HEK293T (cell line): ENCODE results near the gene LMX1B.

Experiments
- CTCF ChIA-PET: fragments of 350-600 bp; formaldehyde crosslinking; extraction: SDS; loops from one replicate; lab custom pipeline; 2021; ENCODE audit warnings: antibody characterized with exemption, inconsistent platforms; lab: Yijun Ruan, JAX
- POLR2A ChIA-PET: fragments of 350-600 bp; formaldehyde crosslinking; extraction: SDS; loops from one replicate; lab custom pipeline; 2020; ENCODE audit warnings: antibody characterized with exemption, inconsistent platforms; lab: Yijun Ruan, JAX
- DNase-seq: peaks from one replicate; pipeline ENCODE4 v3.0.0; 2012; ENCODE audit warnings: mixed read lengths; ENCODE audit errors: extremely low spot score
- ARNT ChIP-seq: fragments of 450-650 bp; IDR thresholded peaks from 2 replicates; pipeline ENCODE4 v1.6.1; 2017; ENCODE audit warnings: mild to moderate bottlenecking
- BHLHE40 ChIP-seq: fragments of 450-650 bp; IDR thresholded peaks from 2 replicates; pipeline ENCODE4 v1.6.1; 2016; ENCODE audit warnings: mild to moderate bottlenecking, moderate library complexity, borderline replicate concordance
- CTBP1 ChIP-seq: fragments of 450-650 bp; IDR thresholded peaks from 2 replicates; pipeline ENCODE4 v1.6.1; 2016; ENCODE audit warnings: borderline replicate concordance
- ELF4 ChIP-seq: fragments of 450-650 bp; IDR thresholded peaks from 2 replicates; pipeline ENCODE4 v1.6.1; 2017; ENCODE audit warnings: antibody characterized with exemption
- FOXA1 ChIP-seq: fragments of 450-650 bp; IDR thresholded peaks from 2 replicates; pipeline ENCODE4 v1.6.1; 2016; ENCODE audit warnings: mild to moderate bottlenecking
- FOXK2 ChIP-seq: fragments of 450-650 bp; IDR thresholded peaks from 2 replicates; pipeline ENCODE4 v1.6.1; 2016; ENCODE audit warnings: mild to moderate bottlenecking
- FOXM1 ChIP-seq: fragments of 450-650 bp; IDR thresholded peaks from 2 replicates; pipeline ENCODE4 v1.6.1; 2017; ENCODE audit warnings: mild to moderate bottlenecking, borderline replicate concordance
- HDGF ChIP-seq: fragments of 450-650 bp; IDR thresholded peaks from 2 replicates; pipeline ENCODE4 v1.6.1; 2017; ENCODE audit warnings: antibody characterized with exemption, borderline replicate concordance
- L3MBTL2 ChIP-seq: fragments of 450-650 bp; conservative IDR thresholded peaks from 2 replicates; pipeline ENCODE4 v1.6.1; 2016; ENCODE audit warnings: mild to moderate bottlenecking
- LEF1 ChIP-seq: fragments of 450-650 bp; IDR thresholded peaks from 2 replicates; pipeline ENCODE4 v1.6.1; 2017; ENCODE audit warnings: mild to moderate bottlenecking, borderline replicate concordance
- NFRKB ChIP-seq: fragments of 450-650 bp; IDR thresholded peaks from 2 replicates; pipeline ENCODE4 v1.6.1; 2016; ENCODE audit warnings: mild to moderate bottlenecking, moderate library complexity
- SP1 ChIP-seq: fragments of 450-650 bp; IDR thresholded peaks from 2 replicates; pipeline ENCODE4 v1.6.1; 2017
- SUZ12 ChIP-seq: fragments of 450-650 bp; IDR thresholded peaks from 2 replicates; pipeline ENCODE4 v1.6.1; 2016; ENCODE audit warnings: mild to moderate bottlenecking
- TARDBP ChIP-seq: fragments of 450-650 bp; IDR thresholded peaks from 2 replicates; pipeline ENCODE4 v1.6.1; 2016
- ZNF384 ChIP-seq: fragments of 450-650 bp; IDR thresholded peaks from 2 replicates; pipeline ENCODE4 v1.6.1; 2016
- TF ChIP-seq, protein P1 (sequence below): fragments of 450-650 bp; IDR thresholded peaks from 2 replicates; pipeline ENCODE4 v1.6.1; 2016

LMX1B gene

DNA sequence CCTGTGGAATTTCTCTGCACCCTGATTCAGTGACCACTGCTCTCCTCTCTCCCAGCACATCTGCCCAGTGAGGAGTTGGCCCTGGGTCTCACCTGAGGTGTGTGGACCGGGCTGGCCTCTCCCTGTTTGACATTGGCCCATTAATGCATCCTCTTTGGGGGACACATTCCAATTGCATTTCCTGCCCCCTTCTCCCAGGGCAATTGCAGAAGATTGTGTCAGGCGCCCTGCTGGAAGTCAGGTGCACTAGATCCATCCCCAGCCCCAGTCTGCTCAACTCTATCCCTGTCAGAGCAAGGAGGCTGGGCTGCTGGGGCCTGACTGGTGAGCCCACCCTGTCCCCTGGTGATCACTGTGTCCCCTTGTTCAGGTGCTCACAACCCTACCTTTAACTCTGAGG is 84.5 kb downstream of the LMX1B start:
- TF ChIP-seq CTBP1 (no peak), TARDBP (no peak), NFRKB (no peak), L3MBTL2 (no peak), SP1 (no peak), FOXM1 (no peak), FOXA1 (no peak), FOXK2 (no peak), ARNT (no peak), HDGF (no peak), LEF1 (no peak), ELF4 (no peak)
- TF ChIP-seq, protein P1, sequence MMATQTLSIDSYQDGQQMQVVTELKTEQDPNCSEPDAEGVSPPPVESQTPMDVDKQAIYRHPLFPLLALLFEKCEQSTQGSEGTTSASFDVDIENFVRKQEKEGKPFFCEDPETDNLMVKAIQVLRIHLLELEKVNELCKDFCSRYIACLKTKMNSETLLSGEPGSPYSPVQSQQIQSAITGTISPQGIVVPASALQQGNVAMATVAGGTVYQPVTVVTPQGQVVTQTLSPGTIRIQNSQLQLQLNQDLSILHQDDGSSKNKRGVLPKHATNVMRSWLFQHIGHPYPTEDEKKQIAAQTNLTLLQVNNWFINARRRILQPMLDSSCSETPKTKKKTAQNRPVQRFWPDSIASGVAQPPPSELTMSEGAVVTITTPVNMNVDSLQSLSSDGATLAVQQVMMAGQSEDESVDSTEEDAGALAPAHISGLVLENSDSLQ, result no peak
- ChIA-PET POLR2A (no interaction called here), CTCF (no interaction called here)
- no peak for DNase-seq

DNA sequence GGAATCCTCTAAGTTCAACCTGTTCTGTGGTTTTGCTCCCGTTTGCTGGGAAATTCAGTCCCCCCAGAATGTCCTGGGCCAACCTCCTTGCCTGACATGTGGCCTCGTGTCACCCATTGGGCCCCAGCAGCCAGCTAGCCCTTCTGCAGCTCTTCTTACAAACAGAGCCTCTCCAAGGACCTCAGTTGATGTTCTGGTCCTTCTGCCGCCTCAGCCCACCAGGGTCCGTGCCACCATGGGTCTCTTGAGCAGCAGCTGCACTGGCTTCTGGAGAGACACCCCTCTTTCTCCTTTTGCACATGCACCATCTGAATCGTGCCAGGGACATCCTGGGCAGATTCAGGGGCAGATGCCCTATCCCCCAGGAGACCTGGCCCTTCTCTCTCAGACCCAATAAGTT is 85.0 kb downstream of the LMX1B start:
- DNase-seq, result no peak
- ChIA-PET CTCF (interaction anchor here (1.7 kb wide), 1 partner anchor 8 kb away, joined by 5 read pairs; no protein-coding TSS in a partner anchor), POLR2A (no interaction called here)
- TF ChIP-seq SUZ12 (no peak), CTBP1 (no peak), L3MBTL2 (no peak), ZNF384 (no peak), LEF1 (no peak)
- TF ChIP-seq, protein P1, result no peak

DNA sequence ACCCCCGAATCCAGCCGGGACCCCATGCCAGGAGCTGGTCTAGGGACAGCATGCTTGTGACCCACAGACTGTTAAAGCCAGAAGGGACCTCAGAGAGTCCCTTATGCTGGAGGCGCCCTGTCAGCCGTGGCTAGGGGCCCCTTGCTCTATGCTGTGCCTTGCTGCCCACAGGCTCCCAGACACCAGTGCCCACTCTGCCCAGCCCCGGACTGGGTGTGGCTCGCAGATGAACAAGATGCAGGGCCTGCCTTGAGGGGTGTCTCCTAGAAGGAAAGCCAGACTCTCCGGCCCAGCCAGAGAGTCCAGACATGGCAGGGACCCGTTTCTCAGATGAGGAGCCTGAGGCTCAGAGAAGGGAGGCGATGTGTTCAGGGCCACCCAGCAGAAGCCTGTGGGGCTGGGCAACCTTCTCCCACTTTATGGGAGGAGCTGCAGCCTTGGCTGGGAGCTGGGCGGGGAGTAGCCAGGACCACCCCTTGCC is 85.7 kb downstream of the LMX1B start:
- POLR2A ChIA-PET, result no interaction called here
- CTCF ChIA-PET, result interaction anchor here (1.7 kb wide), 1 partner anchor 9 kb away, joined by 5 read pairs; no protein-coding TSS in a partner anchor
- TF ChIP-seq NFRKB (no peak), ZNF384 (no peak), FOXM1 (no peak), ELF4 (no peak), SUZ12 (no peak), BHLHE40 (no peak), L3MBTL2 (no peak)
- no peak for DNase-seq

DNA sequence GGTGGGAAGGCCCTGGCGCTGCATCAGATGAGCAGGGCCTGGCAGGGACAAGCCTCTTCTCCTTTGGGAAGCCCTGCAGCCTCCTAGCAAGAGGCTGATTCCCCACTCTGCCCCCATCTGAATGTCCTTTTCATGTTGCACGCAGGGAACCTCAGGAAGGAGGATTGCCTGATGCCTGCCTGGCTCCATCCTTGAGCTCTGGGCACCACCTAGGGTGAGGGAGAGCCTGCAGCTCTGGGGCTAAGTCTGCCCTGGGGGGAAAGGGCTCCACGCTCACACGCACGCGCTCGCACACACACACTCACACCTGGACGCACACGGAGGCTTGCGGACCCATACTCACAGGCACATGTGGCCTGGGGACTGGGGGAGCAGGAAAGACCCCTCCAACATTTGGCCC is 86.6 kb downstream of the LMX1B start:
- no peak for DNase-seq
- ChIA-PET POLR2A (no interaction called here), CTCF (interaction anchor here (1.7 kb wide), 1 partner anchor 10 kb away, joined by 5 read pairs; no protein-coding TSS in a partner anchor)
- TF ChIP-seq LEF1 (no peak), L3MBTL2 (no peak), ELF4 (no peak), FOXM1 (no peak), TARDBP (no peak), SP1 (no peak), SUZ12 (no peak), ARNT (no peak), FOXK2 (no peak), CTBP1 (no peak), NFRKB (no peak), HDGF (no peak), ZNF384 (no peak), BHLHE40 (no peak), FOXA1 (no peak)
- TF ChIP-seq, protein P1, result no peak

DNA sequence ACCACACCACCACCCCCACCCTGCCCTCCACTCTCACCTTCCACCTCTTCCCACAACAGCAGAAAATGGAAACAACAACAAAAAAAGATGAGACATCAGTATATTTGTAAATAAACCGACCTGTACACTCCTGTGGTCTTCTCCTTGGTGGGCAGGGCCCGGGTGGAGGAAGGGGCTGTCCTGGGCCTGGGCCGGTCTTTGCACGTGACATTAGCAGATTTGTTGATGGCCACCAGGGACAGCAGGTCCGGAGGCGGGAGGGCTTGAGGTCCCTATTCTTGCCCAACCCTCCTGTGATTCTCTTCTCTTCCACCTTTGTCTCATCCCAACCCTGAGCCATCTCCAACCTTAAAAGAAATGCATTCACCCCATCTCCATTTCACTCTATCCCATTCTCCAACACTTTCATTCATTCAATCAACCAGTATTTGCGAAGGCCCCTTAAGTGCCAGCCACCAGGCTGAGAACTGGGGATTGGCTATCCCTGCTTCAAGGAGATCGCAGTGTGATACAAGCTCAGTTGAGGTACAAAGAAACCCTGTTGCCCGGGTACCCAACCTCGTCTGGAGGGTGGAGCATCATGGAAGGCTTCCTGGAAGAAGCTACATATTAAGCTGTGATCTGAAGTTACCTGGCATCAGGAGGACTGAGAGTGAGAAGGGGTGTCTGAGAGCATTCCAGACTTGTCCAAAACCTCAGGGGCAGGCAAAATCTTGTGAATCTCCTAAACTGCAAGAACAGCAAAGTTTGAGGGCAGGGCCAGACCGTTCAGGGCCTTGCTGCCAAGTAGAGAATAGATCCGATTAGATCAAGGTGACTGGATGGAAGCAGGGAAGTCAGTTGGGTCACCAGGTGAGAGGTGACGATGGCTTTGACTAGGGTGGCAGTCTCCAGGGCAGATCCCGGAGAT is 87.4 kb downstream of the LMX1B start:
- CTCF ChIA-PET, result interaction anchor here (0.6 to 2.1 kb wide), 2 partner anchors 27 to 77 kb away, joined by 3 to 8 read pairs; no protein-coding TSS in a partner anchor

More for the DNA sequence above, 87.4 kb downstream of the LMX1B start:
- TF ChIP-seq HDGF (no peak), SUZ12 (no peak), FOXM1 (no peak), ZNF384 (no peak), L3MBTL2 (no peak), NFRKB (no peak), ARNT (no peak), BHLHE40 (no peak), CTBP1 (no peak), LEF1 (no peak), FOXK2 (no peak), SP1 (no peak), TARDBP (no peak), ELF4 (no peak), FOXA1 (no peak)
- TF ChIP-seq, protein P1, result no peak
- DNase-seq, result no peak
- POLR2A ChIA-PET, result no interaction called here
